Measurements from ENCODE around the gene HLA-A. TPM values are rescaled to one million over a fixed set of nuclear protein-coding genes. Genes with fewer than 3 reads are reported as not detected.

The HLA-A gene
- total RNA-seq, 3 donors from 2014 or later (not counting 1 experiment from before 2014, with no cell fraction given), result 2,088 to 2,855 (median 2,731) TPM

DNA sequence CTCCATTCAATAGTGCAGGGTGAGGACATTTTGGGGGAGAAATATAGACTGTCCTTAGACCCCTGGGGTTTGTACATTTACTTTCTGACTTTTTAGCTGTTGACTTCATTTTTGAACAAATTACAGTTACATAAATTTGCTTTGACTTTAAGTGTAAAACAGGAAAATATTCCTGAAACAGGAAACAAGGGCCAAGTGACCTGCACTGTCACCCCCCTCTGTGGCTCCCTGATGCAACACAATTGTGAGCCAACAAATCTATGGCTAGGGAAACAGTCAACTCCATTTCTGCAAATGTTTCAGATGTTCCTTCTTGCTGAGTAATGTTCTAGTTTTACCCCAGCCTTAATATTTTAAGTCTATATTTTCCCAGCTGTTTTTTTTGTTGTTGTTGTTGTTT, 39.8 kb downstream of the HLA-A start:
- no peaks in the 10 kb centered on the region for H3K9me3 ChIP-seq (ENCODE audit: control insufficient read depth, insufficient read depth, low read length)
- no peaks in the 10 kb centered on the region for H3K9me3 Mint-ChIP-seq
- peaks cover 7 to 14% of the 10 kb centered on the region in 2 donors for H3K27me3 Mint-ChIP-seq (ENCODE audit: low read depth in 2 of 2)
- no peaks in the 10 kb centered on the region for H3K36me3 Mint-ChIP-seq
- H3K4me3 ChIP-seq (ENCODE audit: low read length), result no peak overlapping the region
- no peak overlapping the region for H3K27ac Mint-ChIP-seq
- TF ChIP-seq CTCF (IDR thresholded peaks at IDR 0.05), result no peak
- no peak overlapping the region for H3K27ac ChIP-seq (ENCODE audit: low read length)
- H3K36me3 ChIP-seq (ENCODE audit: control insufficient read depth, insufficient read depth, low read length), result no peaks in the 10 kb centered on the region
- ATAC-seq (no peak), DNase-seq (no peak)
- peaks cover 3% of the 10 kb centered on the region for H3K4me1 ChIP-seq (ENCODE audit: control insufficient read depth, insufficient read depth, low read length)
- no peak overlapping the region for H3K4me3 Mint-ChIP-seq
- H3K27me3 ChIP-seq (ENCODE audit: control insufficient read depth, insufficient read depth, low read length), result peaks cover 7% of the 10 kb centered on the region
- H3K4me1 Mint-ChIP-seq, result peaks cover 4% of the 10 kb centered on the region in 2 donors
- intact Hi-C loops (cut with micrococcal nuclease), result no loop called here

- no peak for TF ChIP-seq CTCF (IDR thresholded peaks at IDR 0.05)
- no peak overlapping the region for H3K27ac Mint-ChIP-seq
- H3K9me3 Mint-ChIP-seq, result no peaks in the 10 kb centered on the region
- Histone ChIP-seq H3K4me1 (ENCODE audit: control insufficient read depth, insufficient read depth, low read length) (no peaks in the 10 kb centered on the region), H3K27me3 (ENCODE audit: control insufficient read depth, insufficient read depth, low read length) (no peaks in the 10 kb centered on the region), H3K36me3 (ENCODE audit: control insufficient read depth, insufficient read depth, low read length) (no peaks in the 10 kb centered on the region), H3K4me3 (ENCODE audit: low read length) (no peak overlapping the region), H3K27ac (ENCODE audit: low read length) (no peak overlapping the region), H3K9me3 (ENCODE audit: control insufficient read depth, insufficient read depth, low read length) (no peaks in the 10 kb centered on the region)
- no peak for ATAC-seq
- H3K4me3 Mint-ChIP-seq, result no peak overlapping the region
- no peak for DNase-seq
- no peaks in the 10 kb centered on the region for H3K4me1 Mint-ChIP-seq
- intact Hi-C loops (cut with micrococcal nuclease), result no loop called here
- H3K27me3 Mint-ChIP-seq (ENCODE audit: low read depth in 2 of 2), result peaks cover 11 to 17% of the 10 kb centered on the region in 2 donors
- no peaks in the 10 kb centered on the region for H3K36me3 Mint-ChIP-seq
- 94% methylated on average over 3 of the region's 3 CpGs for WGBS (ENCODE audit: insufficient coverage)
Observed at GRCh38 chr6:29984232-29984631, 41.9 kb downstream of the HLA-A start.

DNA sequence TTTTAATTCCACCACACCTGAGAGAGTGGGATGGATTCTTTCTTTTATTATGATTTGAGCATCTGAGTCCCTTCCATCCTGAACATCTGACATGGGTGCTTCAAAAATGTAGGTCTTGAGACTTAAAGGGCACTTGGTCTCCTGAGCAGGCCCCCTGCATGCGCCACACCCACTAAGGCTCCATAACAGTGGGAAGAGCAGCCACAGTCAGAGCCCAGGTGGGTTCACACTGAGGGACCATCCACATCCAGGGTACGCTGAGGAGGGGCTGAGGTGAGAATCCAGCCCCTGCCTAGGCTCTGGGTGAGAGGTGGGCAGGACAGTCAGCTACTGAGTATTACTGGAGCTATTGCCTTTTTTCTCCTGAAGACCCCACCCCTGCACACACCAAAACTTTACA, 42.7 kb downstream of the HLA-A start:
- Histone ChIP-seq H3K4me1 (ENCODE audit: control insufficient read depth, insufficient read depth, low read length) (no peaks in the 10 kb centered on the region), H3K27me3 (ENCODE audit: control insufficient read depth, insufficient read depth, low read length) (no peaks in the 10 kb centered on the region), H3K4me3 (ENCODE audit: low read length) (no peak overlapping the region), H3K9me3 (ENCODE audit: control insufficient read depth, insufficient read depth, low read length) (no peaks in the 10 kb centered on the region), H3K36me3 (ENCODE audit: control insufficient read depth, insufficient read depth, low read length) (no peaks in the 10 kb centered on the region), H3K27ac (ENCODE audit: low read length) (no peak overlapping the region)
- Mint-ChIP-seq H3K36me3 (no peaks in the 10 kb centered on the region), H3K4me1 (no peaks in the 10 kb centered on the region), H3K4me3 (no peak overlapping the region), H3K27me3 (ENCODE audit: low read depth in 2 of 2) (peaks cover 17 to 20% of the 10 kb centered on the region in 2 donors), H3K27ac (no peak overlapping the region), H3K9me3 (no peaks in the 10 kb centered on the region)
- intact Hi-C loops (cut with micrococcal nuclease), result no loop called here
- ATAC-seq (no peak), DNase-seq (no peak)
- 97% methylated on average over 2 of the region's 2 CpGs for WGBS (ENCODE audit: insufficient coverage)
- no peak for TF ChIP-seq CTCF (IDR thresholded peaks at IDR 0.05)

- H3K27ac Mint-ChIP-seq, result no peak overlapping the region
- DNase-seq (no peak), ATAC-seq (no peak)
- no peaks in the 10 kb centered on the region for H3K9me3 Mint-ChIP-seq
- no peaks in the 10 kb centered on the region for H3K36me3 Mint-ChIP-seq
- H3K4me3 Mint-ChIP-seq, result no peak overlapping the region
- H3K27ac ChIP-seq (ENCODE audit: low read length), result no peak overlapping the region
- H3K9me3 ChIP-seq (ENCODE audit: control insufficient read depth, insufficient read depth, low read length), result no peaks in the 10 kb centered on the region
- no peaks in the 10 kb centered on the region for H3K4me1 ChIP-seq (ENCODE audit: control insufficient read depth, insufficient read depth, low read length)
- no peak for TF ChIP-seq CTCF (IDR thresholded peaks at IDR 0.05)
- no peaks in the 10 kb centered on the region for H3K27me3 ChIP-seq (ENCODE audit: control insufficient read depth, insufficient read depth, low read length)
- intact Hi-C loops (cut with micrococcal nuclease), result no loop called here
- WGBS (ENCODE audit: insufficient coverage), result 66% methylated on average over 3 of the region's 4 CpGs
- no peaks in the 10 kb centered on the region for H3K4me1 Mint-ChIP-seq
- H3K4me3 ChIP-seq (ENCODE audit: low read length), result no peak overlapping the region
- peaks cover 18 to 22% of the 10 kb centered on the region in 2 donors for H3K27me3 Mint-ChIP-seq (ENCODE audit: low read depth in 2 of 2)
- H3K36me3 ChIP-seq (ENCODE audit: control insufficient read depth, insufficient read depth, low read length), result no peaks in the 10 kb centered on the region
Observed at GRCh38 chr6:29986179-29986781, 43.9 kb downstream of the HLA-A start.
